Neutrophil (primary cell): ENCODE results near the gene DENND1C.

Source experiments
- H3K27ac ChIP-seq: fragments of 200-600 bp; sonication (generic); 2 replicates; pipeline ENCODE4 v1.5.1; 2016; ENCODE audit warnings: mild to moderate bottlenecking, moderate library complexity
- H3K27me3 ChIP-seq: fragments of 200-600 bp; sonication (generic); 2 replicates; pipeline ENCODE4 v1.6.0; 2016; ENCODE audit warnings: mild to moderate bottlenecking
- H3K36me3 ChIP-seq: fragments of 200-600 bp; sonication (generic); 2 replicates; pipeline ENCODE4 v1.5.1; 2017
- H3K4me1 ChIP-seq, 2 experiments: fragments of 200-600 bp in 1 of 2; sonication (generic) in 1 of 2; 1 replicate in 1 of 2; 2 replicates in 1 of 2; pipeline versions ENCODE4 v1.5.1 to v1.6.1; 2013 to 2016; ENCODE audit warnings: low read depth in 1 of 2, low read length in 1 of 2, mild to moderate bottlenecking in 1 of 2, moderate library complexity in 1 of 2; ENCODE audit not compliant: control insufficient read depth in 1 of 2, insufficient read depth in 1 of 2
- H3K4me3 ChIP-seq, 2 experiments: fragments of 200-600 bp in 1 of 2; sonication (generic) in 1 of 2; 1 replicate in 1 of 2; 2 replicates in 1 of 2; pipeline ENCODE4 v1.5.1; 2013 to 2016; ENCODE audit warnings: low read depth in 1 of 2, low read length in 1 of 2, mild to moderate bottlenecking in 1 of 2, moderate library complexity in 1 of 2
- H3K9me3 ChIP-seq: fragments of 200-600 bp; sonication (generic); 2 replicates; pipeline ENCODE4 v1.5.1; 2016
- TF ChIP-seq, protein P1 (sequence below): fragments of 200-600 bp; sonication (generic); IDR thresholded peaks from 2 replicates; pipeline ENCODE4 v1.5.1; 2016; ENCODE audit warnings: antibody characterized with exemption

The DENND1C gene

DNA sequence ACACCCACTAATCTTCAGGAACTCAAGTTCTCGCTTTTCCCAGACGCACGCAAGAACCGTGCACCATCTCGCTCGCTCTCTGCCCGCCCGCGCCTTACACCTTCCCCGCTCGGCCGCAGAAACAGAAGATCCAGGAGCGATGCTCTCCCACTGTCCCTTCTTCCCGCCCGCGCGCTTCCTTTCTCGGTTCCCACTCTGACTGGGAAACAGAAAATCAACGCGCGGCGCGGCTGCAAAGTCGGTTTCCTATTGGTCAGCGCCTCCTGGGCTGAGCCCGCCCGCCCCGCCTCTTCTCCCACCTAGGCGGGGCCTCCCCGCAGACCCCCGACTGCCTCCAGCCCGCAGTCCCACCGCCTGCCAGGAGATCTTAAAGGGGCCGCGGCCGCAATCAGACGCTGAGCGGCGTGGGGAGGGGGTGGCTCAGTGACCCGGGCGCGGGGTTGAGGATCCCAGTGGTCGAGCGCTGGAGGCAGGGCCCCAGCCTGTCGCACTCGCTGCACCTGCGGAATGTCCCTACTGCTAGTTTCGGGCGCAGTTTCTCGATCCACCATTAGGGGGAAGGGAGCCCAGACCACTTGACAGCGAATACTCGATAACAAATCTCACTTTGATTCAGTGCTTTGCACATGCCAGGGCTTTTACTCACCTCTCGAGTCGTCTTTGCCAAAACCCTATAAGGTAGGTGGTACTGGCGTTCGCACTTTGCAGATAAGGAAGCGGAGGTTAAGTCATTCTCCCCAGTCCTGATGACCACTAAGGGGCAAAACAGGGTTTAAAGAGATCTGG, 21.3 kb downstream of the DENND1C start:
- no peaks in the 10 kb centered on the region for H3K36me3 ChIP-seq
- peak overlapping the region; percentile 42 for H3K27ac ChIP-seq
- H3K4me3 ChIP-seq = peak overlapping the region; percentile 66 to 81
- H3K9me3 ChIP-seq = no peaks in the 10 kb centered on the region
- TF ChIP-seq, protein P1, sequence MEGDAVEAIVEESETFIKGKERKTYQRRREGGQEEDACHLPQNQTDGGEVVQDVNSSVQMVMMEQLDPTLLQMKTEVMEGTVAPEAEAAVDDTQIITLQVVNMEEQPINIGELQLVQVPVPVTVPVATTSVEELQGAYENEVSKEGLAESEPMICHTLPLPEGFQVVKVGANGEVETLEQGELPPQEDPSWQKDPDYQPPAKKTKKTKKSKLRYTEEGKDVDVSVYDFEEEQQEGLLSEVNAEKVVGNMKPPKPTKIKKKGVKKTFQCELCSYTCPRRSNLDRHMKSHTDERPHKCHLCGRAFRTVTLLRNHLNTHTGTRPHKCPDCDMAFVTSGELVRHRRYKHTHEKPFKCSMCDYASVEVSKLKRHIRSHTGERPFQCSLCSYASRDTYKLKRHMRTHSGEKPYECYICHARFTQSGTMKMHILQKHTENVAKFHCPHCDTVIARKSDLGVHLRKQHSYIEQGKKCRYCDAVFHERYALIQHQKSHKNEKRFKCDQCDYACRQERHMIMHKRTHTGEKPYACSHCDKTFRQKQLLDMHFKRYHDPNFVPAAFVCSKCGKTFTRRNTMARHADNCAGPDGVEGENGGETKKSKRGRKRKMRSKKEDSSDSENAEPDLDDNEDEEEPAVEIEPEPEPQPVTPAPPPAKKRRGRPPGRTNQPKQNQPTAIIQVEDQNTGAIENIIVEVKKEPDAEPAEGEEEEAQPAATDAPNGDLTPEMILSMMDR = peak; percentile 46
- peaks cover 17 to 25% of the 10 kb centered on the region in 2 experiments for H3K4me1 ChIP-seq
- peaks cover 85% of the 10 kb centered on the region for H3K27me3 ChIP-seq

DNA sequence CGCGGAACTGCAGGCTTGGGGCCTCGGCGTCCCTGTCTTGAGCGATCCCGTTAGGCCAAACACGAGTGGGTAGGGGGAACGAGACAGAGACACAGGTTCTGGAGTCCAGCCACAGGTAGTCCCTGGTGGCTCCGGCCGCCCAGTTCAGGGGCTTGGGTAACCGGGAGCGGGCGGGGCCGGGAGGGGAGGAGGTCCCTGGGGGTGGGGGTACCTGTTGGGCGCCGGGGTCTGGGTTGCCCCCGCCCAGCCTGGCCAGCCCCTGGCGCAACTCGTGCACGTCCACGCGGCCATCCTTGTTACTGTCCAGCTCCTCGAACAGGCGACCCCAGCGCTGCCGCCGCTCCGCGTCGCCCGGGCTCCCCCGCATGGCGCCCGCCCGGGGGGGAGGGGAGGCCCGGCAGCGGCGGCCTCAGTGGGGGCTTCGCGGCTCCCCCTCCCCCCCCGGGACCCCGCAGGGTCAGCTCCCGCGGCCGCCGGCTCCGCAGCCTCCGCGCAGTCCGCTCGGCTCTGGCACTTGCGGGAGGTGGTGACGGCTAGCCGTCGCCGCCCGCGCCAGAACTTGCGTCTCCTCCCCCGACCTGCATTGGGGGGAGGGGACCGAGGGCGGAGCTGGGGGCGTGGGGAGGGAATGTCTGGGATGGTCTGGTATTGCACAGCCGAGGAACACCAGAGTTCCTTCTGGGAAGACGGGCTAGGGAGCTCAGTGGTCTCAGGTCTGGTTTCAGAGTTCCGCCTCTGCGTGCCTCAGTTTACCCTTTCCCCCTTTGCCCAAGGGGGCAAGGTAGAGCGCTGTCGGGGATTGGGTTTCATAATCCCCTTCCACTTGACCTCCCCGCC, 22.1 kb downstream of the DENND1C start, which contains the start of gene SLC25A23:
SLC25A23 (minus strand) TSS at position 531 of the 837 bp plus-strand sequence; CDS start at position 367, 164 bp downstream.
- Histone ChIP-seq H3K4me3 (peak within 1 kb of the TSS; percentile 66 to 81), H3K4me1 (peaks cover 17 to 24% of the 10 kb centered on the region in 2 experiments), H3K9me3 (no peaks in the 10 kb centered on the region), H3K27ac (peak within 1 kb of the TSS; percentile 42), H3K27me3 (peaks cover 77% of the 10 kb centered on the region), H3K36me3 (no peaks in the 10 kb centered on the region)
- TF ChIP-seq, protein P1 = no peak

DNA sequence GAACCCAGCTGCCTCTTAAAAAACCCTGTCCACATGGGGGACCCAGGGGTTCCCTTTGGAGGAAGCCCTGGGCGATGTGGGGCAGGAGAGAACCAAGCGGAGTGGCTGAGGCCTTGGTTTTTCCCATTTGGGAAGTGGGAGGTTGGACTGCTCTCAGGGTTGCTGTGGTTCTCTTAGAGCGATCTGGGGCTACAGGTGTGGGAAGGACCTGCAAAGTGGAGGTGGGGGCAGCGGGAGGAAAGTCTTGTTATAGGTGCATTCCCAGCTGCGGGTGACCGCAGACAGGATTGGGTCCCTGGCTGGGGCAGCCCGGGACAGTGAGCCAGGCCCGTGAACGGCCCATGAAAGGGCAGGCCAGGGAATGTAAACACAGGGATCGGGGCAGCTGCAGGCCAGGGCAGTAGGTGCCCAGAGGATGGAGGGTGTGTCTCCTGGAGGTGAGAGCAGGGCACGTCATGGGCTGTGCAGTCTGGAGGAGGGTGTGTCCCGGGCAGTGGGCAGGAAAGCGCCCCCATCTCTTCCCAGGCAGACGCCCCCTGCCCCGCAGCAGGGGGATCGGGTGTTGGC, 22.8 kb downstream of the DENND1C start:
- TF ChIP-seq, protein P1 = no peak
- H3K27ac ChIP-seq = no peak overlapping the region

DNA sequence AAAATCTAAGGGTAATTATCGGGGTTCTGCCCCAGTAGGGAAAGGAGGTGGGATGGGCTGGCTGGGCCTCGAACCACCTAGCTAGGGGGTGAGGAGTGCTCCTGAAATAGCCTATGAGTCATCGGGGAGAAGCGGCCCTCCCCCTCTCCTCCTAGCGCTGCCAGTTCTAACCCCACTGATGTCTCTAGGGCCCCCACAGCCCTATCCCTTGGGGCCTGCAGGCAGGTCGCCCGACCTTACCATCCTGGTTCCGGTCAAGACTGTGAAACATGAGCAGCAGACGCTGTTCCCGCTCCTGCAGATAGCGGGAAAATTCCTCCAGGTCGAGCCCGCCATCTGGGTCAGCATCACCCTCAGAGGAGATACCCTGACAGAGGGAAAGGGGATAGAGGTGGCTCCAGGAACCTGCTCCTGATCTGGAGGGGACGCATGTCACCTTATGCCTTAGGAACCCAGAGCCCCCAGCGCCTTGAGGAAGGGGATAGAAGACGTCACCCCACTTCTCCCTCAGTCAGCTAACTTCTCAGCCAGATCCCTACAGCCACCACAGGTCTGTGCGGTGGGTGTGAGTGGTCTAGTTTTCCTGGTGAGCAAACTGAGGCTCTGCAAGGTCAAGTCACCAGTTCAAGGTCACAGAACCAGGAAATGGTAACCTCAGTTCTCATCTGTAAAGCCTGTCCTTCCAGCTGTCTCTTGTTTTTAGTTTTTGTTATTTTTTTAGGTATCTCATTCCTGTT, 23.5 kb downstream of the DENND1C start:
- H3K27me3 ChIP-seq = peaks cover 64% of the 10 kb centered on the region

More for the DNA sequence above, 22.8 kb downstream of the DENND1C start:
- peaks cover 70% of the 10 kb centered on the region for H3K27me3 ChIP-seq
- no peaks in the 10 kb centered on the region for H3K9me3 ChIP-seq
- H3K36me3 ChIP-seq = no peaks in the 10 kb centered on the region
- H3K4me3 ChIP-seq = no peak overlapping the region
- H3K4me1 ChIP-seq = peaks cover 13 to 17% of the 10 kb centered on the region in 2 experiments

More for the DNA sequence above, 23.5 kb downstream of the DENND1C start:
- peaks cover 13 to 16% of the 10 kb centered on the region in 2 experiments for H3K4me1 ChIP-seq
- no peak overlapping the region for H3K27ac ChIP-seq
- TF ChIP-seq, protein P1 = no peak
- H3K36me3 ChIP-seq = no peaks in the 10 kb centered on the region
- H3K9me3 ChIP-seq = no peaks in the 10 kb centered on the region
- no peak overlapping the region for H3K4me3 ChIP-seq
